Stimulated activated CD8-positive, alpha-beta memory T cell treated with anti-CD3 and anti-CD28 coated beads, Interleukin-12 subunit alpha, Interleukin-12 subunit beta, amount 100 ng/mL, for 1 hour (primary cell): Measurements from ENCODE around the gene UBE2A.

Source experiments
- DNase-seq: peaks from one replicate; pipeline ENCODE4 v3.0.0-alpha.2; 2020; ENCODE audit warnings: low read depth

The UBE2A gene

DNA sequence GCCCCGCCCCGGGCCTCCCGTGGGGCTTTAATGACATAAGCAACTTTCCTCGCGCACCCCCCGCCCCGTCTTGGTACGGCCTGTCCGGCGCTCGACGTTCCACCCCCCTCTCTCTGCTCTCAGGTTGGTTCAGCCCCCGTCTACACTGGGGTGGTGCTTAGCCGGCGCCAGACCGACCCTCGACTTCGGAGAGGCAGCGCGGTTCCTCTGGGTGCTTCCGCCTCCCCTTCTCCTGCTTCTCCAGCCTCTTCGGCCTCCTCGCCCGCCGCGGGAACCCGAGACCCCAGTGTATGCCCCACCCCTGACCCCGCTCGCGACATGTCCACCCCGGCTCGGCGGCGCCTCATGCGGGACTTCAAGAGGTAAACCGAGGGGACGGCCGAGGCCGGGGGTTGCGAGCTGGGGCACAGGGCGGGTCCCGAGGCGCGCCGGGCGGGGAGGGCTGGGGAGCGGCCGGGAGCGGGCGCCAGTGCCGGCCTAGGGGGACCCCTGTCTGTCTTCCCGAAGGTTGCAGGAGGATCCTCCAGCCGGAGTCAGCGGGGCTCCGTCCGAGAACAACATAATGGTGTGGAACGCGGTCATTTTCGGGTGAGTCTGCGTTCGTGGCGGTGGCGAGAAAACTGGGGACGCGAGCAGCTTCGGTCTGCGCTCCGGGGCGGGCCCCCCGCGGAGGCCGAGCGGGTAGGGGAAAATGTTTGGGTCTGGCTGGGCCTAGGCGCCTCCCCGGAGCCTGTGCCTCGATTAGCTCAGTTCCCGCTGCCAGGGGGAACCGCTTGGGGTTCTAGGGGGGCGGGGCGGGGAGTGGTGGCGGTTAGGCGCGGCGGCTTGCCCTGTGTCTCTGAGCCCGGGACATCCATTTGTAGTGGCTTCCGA lies at the start of gene UBE2A:
Gene UBE2A (plus strand): TSS at position 170 of the 873 bp plus-strand sequence. CDS start 149 bp downstream, at position 319.
- DNase-seq, result peak; percentile 79

DNA sequence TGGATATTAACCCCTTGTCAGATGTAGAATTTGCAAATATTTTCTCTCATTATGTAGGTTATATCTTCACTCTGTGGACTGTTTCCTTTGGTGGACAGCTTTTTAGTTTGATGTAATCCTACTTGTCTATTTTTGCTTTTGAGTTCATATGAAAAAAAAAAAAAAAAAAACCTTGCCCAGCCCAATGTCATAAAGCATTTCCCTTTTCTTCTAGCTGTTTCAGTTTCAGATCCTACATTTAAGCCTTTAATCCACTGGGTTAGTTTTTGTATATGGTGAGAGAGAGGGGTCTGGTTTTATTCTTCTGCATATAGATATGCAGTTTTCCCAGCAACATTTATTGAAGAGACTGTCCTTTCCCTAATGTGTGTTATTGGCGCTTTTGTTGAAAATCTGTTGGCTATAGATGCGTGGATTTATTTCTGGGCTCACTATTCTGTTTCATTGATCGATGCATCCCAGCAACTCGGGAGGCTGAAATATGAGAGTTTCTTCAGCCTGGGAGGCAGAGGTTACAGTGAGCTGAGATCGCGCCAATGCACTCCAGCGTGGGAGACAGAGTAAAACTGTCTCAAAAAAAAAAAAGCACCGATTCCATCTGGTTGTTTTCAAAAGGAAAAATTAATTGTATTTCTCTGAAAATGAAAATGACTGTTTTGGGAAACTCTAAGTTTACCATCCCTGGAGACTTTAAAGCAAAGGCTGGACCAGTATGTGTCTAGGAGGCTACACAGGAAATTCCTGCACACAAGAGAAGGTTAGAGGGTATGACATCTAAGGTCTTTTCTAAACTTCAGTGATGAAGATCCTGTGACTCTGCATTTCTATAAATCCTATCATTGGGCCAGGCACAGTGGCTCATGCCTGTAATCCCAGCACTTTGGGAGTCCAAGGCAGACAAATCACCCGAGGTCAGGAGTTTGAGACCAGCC lies 44.8 kb upstream of the UBE2A start:
- DNase-seq, result no peak

DNA sequence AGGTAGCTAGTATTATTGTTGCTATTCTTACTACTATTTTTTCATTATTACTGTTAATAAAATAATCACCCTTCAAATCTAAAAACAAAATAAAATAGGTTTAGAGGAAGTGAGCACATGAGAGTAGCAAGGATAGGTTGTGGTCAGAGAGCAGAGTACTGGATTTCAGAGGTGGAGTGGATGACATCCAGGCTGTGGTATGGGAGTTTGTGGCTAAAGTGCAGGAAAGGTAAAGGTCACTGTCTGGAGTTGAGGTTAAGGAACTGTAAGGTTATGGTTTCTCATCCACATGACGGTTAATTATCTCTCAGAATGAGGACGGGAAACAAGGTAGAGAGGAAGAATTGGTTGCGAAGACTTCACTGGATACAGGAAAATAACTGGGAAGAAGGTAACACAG lies 36.9 kb upstream of the UBE2A start:
- DNase-seq, result no peak

DNA sequence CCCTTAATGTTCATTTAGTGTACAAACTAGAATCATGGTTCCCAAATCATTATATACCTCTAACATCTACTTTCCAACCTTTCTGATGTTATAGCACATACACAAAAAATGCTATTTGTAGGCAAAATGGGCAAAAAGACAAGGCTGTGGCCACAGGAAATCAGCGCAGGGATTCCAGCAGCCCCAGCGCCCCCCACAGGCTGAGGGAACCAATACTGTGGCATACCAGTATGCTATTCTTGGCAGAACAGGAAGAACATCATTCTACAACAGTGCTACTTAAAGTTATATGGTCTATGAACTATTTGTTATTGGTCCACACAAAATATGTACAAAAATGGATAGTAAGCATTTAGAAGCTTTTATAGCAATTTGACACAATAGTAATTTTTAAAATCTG lies 34.5 kb upstream of the UBE2A start:
- no peak for DNase-seq

DNA sequence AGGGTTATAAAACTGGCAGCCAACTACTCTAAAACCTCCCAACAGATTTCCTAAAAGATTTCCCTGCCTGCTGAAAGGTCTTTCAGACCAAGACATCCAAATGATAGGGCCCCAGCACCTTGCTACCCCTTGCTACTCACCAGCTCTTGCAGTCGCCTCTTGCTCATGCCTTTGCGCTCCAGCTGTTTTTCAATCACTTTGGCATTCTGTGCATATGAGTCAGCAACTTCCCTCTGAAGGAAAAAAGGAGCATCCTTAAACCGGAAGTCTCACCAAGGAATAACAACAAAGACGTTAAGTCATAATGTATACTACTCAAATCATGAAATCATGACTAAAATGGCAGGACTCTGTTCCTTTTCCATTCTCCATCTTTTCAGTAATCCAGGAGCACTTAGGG lies 33.2 kb upstream of the UBE2A start:
- DNase-seq, result no peak

DNA sequence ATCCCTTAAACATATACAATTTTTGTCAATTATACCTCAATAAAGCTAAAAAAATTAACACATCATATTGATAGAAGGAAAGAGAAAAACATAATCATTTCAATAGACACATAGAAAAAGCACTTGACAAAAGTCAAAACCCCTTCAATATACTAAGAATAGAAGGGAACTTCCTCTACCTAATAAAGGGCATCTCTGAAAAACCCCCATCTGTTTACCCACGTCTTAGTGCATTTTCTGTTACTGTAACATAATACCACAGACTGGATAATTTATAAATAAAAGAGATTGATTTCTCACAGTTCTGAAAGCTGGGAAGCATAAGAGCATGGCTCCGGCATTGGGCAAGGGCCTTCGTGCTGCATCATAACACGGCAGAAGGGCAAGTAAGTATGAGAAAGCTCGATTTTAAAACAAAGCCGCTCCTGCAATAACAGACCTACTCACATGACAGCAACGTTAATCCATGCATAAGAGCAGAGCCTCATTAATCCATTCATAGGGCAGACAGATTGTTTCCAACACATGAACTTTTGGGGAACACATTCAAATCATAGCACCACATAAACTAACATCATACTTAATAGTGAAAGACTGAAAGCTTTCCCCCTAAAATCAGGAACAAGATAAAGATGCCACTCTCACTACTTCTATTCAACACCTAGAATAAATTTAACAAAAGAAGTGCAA lies 24.9 kb upstream of the UBE2A start:
- DNase-seq, result no peak

DNA sequence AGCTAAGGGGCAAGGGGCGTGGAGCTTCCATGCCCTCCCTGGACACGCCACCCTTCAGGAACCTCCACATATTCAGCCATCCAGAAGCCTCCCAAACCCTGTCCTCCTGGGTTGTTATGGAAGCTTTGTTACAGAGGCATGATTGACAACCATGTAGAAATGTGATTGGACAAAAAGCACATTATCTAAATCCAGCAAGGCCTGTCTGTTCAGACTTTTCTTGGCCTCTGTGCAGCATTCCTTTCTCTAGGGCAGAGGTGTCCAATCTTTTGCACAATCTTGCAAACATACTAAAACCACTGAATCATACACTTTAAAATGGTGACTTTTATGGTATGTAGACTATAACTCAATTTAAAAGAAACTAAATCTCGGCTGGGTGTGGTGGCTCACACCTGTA lies 21.9 kb upstream of the UBE2A start:
- DNase-seq, result no peak

DNA sequence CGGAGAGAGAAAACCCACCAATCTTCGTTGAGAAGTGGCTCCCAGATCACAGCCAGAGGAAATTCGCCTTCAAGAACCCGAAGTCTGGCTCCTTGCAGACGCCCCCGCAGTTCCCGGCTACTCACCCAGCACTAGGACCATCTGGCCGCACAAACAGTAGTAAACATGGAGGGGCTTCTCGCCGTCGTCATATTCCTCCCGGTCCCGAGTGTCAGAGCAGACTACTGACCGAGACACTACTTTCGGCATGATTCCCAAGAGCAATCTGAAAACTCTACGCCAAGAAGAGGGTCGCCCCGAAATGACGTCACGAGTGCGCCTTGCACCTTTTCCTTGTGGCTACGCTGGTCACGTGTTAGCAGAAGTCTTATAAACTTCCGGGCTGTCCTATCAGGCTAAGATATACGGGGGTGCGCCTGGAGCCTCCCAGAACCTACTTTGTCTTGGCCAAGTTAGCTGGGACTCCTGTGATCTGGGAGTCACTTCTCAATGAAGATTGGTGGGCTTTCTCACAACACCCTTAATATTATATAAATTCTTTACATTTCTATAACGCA lies 9.2 kb upstream of the UBE2A start, which contains the start of gene STEEP1:
Gene STEEP1 (minus strand): TSS at position 303 of the 557 bp plus-strand sequence. CDS start 54 bp downstream, at position 249.
- peak; percentile 72 for DNase-seq

DNA sequence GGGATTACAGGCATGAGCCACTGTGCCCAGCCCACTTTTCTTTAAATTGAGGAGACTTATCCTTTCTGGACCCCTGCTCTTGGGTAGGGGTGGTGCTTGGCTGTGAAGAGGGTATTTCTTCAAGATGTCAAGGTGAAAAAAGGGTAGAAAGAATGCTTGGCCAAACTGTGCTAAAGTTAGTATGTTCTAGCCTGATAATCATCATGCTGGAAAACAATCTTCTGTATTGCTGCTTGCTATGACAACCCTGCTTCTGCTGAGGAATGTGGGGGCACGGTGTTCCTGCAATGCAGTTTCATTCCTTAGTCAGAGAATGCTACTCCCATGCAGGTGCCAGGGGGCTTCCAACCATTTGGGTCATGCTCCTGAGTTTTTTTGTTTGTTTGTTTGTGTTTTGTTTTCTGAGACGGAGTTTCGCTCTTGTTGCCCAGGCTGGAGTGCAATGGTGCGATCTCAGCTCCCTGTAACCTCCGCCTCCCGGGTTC lies 4.0 kb upstream of the UBE2A start:
- DNase-seq, result no peak

DNA sequence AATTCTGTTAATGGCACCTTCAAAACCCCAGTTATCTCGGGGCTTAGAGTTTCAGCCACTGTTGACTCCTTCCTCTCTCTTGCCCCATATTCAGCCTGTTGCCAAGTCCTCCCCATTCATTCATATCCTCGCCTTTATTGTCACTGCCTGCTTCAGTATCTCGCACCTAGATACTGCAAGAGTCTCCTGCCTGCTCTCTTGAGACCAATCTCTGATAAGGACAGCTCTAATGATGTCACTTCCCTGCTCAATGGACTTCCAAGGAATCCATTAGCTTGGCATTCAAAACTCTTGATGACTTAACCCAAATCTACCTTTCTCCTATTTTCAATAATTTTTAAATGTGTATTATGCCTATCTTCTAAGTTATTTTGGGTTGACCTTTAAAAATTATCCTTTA lies 1.1 kb upstream of the UBE2A start:
- DNase-seq, result no peak

DNA sequence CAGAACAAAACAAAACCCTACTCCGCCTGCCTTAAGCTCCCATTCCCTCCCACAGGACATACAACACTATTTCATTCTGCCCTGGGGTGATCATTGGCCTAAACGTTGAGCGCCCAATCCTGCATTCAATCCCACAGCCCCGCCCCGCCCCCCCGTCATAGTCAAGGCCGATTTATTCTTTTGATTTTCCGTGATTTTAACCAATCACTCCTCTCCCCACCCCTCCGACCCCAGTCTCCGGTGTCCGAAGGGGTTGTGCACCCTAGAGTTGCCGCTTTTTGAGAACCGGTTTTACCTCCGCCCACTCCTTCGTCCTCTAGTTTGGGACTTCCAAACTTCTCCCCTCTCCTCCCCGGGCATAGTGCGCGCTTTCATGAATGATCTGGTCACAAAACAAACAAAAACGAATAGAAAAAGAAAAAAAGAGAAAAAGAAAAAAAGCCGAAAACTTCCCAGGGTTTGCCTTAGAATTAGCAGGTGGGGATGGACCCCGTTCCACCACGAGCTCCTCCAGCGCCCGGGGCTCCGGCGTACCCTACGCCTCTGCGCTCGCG lies 446 bp upstream of the UBE2A start:
- no peak for DNase-seq

DNA sequence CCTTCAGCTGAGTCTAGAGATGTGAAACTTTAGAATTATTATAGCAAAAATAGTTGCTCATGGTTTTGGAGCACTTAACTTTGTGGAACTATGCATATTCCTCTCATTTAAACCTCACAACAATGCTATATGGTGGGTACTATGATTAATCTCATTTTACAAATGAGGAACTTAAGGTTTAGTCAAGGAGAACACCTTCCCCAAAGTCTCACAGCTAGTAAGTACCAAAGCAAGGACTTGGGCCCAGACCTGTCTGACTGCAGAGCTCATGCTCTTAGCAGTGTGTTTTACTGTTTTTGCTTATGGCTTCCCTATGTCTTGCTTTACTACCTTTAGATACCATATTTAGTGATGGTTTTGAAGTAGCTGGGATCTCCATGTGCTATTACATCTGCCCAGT lies 5.1 kb downstream of the UBE2A start:
- DNase-seq, result no peak

DNA sequence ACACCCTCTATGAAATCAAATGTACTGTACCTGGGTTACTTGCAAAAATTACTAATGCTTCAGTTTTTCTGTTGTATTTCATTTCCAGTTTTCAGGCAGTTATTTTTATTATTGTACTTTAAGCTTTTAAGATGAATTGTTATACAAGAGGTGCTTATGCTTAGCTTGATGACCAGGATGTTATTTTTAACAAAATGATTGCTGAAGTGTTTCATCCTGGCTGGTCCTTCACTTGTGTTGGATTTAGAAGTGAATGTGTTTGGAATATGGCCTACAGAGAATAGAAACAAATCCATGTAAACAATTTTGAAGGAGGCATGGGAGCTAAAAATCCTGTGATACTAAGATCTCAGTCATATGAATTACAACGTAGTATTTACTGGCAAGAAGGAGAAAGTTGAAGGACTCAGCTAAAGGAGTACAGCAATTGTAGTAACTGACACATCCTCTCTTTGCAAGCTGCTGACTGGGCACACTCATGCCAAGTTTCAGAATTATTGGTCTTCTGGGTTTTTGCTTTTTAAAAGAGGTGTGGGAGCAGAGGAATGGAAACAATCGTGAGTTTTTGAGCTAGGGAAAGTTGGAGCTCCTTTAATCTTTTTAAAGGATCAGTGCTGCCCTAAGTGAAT lies 9.2 kb downstream of the UBE2A start:
- no peak for DNase-seq

DNA sequence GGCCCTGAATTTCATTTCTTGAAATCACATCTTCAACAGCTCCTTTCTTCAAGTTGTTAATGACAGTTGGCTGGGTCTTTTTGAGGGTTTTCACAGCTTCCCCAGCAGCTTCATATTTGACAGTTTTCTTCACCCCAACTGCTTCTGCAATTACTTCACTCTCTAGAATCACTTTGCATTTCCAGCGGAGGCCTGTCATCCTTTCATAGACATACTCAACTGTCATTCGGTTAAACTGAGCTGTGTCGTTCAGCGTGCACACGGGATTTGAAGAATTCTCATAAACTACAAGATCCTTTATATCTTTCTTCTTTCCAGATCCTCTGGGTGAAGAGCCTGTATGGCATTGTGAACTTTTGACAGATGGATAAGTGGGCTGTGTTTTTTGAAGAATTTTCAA lies 15.4 kb downstream of the UBE2A start:
- DNase-seq, result no peak

DNA sequence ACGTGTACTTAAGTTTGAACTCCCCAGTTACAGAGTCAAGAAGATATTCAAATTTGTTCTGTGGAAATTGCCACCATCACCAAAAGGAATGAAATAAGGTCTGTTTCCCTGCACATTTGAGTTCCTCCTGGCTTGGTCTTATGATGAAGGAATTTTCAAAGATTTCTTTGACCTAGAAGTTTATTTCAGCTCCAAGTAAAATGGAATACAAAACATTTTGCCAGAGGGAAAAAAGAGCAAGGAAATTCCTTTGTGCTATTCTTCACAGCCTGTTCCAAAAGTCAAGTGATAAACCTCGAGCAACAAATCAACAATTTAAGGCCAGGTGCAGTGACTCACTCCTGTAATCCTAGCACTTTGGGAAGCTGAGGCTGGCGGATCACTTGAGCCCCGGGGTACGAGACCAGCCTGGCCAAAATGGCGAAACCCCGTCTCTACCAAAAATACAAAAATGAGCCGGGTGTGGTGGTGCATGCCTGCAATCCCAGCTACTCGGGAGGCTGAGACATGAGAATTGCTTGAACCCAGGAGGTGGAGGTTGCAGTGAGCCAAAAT lies 28.4 kb downstream of the UBE2A start:
- no peak for DNase-seq

DNA sequence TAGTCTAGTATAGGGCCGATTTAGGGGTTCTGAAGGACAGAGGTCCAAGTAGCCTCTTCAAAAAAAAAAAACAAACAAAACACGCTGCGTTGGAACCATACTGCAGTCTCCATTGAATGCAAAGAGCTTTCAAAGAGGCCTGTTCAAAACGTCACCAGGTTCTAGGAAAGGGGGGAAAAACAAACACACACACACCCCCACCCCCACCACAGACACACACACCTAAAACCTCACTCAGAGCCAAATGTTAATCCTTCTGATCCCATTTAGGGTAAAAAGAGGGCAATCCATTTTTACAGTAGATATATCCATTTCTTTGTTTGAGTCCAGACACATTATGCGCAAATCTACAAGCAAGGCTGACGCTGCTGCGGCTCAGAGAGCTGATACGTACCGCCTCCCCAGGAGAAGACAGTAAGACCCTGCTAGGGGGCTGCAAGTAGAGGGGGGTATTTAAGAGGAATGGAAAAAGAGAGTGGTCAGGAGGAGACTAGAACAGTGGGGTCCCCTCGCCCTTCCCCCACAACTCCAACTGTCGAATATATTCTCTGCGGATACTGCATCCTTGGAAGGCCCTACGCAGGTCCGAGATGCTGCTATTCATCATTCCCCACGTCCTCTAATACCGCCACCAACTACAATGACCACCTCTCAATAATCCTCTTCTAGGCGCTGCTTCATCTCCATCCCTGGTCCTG lies 30.6 kb downstream of the UBE2A start:
- no peak for DNase-seq

DNA sequence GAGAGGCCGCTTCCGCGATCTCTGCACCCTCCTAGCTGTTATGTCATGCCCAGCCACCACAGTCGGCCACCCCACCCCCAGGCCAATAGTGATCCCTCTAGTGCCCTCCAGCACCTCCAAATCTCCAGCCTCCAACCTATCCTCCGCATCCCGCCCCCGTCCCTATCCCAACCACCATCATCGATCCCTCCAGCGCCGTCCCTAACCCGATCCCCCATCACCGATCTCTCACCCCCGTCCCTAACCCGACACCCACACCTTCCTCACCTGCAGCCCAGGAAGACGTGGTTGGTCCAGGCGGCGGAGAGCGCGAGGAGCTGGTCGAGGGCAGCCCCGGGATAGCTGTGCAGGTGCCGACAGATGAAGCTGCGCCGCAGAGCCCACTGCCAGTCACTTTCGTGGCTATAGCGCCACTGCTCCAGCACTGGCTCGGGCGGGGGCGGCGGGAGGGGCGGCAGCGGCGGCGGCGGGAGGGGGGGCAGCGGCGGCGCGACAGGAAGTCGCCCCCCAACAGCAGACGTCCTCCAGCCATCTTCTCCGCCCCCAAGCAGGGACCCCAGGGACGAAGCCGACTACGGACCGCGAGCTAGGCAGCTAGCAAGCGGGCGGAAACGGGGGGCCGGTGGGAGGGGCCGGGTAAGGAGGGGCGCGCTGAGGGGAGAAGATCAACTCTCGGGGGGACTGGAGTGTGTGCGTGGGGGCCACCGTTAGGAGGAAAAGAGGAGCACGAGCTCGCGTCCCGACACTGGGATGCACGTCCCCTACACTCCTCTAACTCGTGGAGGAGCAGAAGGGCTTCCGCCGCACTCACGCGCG lies 31.3 kb downstream of the UBE2A start:
- DNase-seq, result peak; percentile 23

DNA sequence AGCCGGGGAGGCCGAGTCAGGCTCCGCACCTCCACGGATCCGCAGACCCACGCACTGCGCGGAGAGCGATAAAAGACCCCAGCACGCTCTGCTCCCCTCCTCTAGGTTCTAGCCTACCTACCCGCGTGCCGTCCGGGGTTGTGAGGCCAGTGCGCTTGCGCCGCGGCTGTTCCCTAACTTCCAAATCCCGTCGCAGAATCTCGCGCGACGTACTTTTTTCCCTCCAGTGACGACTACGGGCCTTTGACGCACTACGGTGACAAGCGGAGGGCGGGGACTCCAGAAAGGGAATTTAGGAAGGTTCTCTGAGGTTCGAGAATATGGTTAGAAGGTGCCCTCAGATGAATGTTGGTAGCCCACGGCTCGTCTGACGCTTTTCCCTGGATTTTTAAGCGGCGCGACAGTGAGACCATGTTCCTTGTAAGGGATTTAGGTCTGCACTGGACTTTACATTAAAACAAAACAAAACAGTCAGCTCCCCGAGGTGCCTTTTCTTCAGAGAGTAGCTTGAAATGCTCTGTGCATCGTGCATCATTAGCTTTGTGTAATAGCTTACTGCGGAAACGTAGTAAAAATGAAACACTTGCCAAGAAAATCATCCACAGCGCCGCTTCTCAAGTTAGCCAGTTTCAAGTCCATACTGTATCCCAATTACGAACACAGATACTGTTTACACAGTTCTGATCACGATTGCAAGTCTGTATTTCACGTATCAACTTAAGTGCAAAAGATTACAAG lies 32.1 kb downstream of the UBE2A start, which contains the start of gene NKRF:
Gene NKRF (minus strand): TSS at position 145 of the 738 bp plus-strand sequence.
- DNase-seq, result peak; percentile 82
